ENCODE data around the gene SNX14.
A peak's percentile ranks its signal among the peaks of the same experiment; 100 is the strongest.
"Not testable (repeated sequence)": the region's sequence is repeated elsewhere in the genome, so short reads cannot be mapped to it uniquely, and the experiment has no call there.

SNX14 gene

DNA sequence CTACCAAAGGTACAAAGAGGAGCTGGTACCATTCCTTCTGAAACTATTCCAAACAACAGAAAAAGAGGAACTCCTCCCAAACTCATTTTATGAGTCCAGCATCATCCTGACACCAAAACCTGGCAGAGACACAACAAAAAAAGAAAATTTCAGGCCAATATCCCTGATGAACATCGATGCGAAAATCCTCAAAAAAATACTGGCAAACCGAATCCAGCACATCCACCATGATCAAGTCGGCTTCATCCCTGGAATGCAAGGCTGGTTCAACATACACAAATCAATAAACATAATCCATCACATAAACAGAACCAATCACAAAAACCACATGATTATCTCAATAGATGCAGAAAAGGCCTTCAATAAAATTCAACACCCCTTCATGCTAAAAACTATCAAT is 10.8 kb downstream of the SNX14 start:
- not testable (repeated sequence) for DNase-seq (ENCODE audit: low spot score)

DNA sequence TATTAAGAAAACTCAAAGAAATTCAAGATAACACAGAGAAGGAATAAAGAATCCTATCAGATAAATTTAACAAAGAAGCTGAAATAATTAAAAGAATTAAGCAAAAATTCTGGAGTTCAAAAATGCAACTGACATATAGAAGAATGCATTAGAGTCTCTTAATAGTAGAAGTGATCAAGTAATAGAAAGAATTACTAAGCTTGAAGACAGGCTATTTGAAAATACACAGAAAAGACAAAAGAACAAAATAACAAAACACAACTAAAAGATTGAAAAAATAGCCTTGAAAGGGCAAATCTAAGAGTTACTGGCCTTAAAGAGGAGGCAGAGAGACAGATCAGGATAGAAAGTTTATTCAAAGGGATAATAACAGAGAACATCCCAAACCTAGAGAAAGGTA is 12.1 kb downstream of the SNX14 start:
- no peak for DNase-seq (ENCODE audit: low spot score)

DNA sequence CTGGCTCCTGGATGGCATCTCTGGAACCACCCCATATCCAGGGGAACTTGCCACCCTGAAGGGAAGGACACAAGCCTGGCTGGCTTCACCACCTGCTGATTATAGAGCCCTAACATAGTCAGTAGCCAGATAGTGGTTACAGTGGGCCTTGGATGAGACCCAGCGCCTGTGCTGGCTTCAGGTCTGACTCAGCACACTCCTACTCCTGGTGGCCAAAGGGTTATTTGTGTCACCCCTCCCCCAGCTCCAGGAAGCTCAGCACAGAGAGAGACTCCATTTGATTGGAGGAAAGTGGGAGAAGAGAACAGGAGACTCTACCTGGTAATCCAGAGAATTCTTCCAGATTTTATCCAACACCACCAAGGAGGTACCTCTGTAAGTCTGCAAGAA is 12.8 kb downstream of the SNX14 start:
- DNase-seq (ENCODE audit: low spot score), result peak; percentile 72

DNA sequence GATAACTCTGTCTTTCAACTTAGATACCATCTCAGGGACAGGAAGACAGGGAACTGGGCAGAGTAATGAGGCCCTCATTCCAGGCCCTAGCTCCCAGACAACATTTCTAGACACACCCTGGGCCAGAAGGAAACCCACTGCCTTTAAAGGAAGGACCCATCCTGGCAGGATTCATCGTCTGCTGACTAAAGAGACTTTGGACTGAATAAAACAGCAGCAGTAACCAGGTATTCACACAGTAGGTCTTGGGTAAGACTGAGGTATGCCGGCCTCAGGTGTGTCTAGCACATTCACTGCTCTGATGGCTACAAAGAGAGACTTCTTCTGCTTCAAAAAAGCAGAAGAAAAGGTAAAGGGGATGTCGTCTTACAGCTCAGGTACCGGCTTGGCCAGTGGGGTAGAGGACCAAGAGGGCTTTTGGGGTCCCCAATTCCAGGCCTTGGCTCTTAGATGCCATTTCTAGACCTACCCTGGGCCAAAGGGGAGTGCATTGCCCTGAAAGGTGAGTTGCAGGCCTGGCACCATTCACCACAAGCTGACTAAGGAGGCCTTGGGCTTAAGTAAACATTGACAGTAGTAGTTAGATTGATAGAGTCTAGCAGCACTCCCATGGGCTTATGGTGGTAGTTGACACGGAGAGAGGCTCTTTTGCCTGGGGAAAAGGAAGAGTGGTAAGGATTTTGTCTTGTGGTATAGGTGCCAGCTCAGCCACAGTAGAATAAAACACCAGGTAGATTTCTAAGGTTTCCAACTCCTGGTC is 13.4 kb downstream of the SNX14 start:
- DNase-seq (ENCODE audit: low spot score), result peak; percentile 61

DNA sequence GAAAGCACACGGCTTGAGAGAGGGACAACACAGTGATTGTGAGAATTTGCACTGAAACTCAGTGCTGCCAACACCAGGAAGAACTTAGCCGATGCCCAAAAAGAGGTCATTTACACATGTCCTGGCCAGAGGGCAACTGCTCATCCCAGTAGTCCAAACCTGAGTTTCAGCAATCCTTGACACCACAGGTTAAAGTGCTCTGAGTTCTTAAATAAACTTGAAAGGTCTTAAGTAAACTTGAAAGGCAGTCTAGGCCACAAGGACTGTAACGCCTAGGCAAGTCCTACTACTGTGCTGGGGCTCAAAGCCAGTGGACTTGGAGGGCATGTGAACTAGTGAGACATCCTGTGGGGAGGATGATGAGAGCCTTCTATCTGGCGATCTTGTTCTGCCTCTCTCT is 14.1 kb downstream of the SNX14 start:
- DNase-seq (ENCODE audit: low spot score), result no peak

DNA sequence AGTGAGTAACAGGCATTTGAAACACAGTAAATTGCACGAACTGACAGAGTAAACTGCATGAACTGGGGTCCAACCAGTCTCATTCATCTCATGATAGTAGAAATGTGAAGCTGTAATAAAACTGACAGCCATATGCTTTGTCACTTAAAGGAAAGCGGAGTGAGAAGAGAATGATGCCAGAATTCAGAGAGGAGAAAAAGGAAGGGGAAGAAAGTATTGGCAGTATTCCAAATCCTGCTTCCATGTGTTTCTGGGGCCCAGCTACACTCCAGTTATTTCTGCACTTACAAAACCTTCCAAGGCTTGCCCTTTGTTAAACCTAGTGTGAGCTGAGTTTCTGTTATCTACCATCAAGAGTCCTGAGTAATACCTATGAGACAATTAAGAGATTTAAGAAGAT is 17.2 kb downstream of the SNX14 start:
- DNase-seq (ENCODE audit: low spot score), result no peak

DNA sequence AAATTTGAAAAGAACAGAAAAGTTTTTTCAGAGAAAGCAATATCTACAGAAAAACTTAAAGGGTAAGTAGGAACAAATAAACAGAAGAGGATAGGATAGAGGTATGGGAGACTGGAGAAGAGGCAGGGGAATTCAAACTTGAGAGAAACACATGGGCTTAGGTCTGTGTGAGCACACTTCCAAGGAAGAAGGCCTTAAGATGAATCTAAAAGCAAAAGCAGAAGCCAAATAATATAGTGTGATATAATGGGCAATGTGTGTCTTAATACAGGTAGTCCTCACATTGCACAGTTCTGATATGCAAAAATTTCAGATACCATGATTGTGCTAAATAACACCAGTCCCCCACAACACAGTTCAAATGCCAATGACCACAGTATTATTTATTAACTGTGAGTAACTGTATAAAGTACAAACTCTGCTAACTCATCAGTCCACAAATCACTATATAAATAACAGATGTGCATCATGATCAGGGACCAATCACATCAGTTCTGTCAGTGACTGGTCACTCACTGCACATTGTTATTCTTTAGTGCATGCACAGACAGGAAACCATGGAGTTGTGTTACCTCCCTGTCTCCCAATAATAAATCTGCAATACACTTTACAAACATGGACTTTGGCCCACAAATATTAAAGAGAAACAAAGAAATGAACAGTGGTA is 18.6 kb downstream of the SNX14 start:
- DNase-seq (ENCODE audit: low spot score), result peak; percentile 80

DNA sequence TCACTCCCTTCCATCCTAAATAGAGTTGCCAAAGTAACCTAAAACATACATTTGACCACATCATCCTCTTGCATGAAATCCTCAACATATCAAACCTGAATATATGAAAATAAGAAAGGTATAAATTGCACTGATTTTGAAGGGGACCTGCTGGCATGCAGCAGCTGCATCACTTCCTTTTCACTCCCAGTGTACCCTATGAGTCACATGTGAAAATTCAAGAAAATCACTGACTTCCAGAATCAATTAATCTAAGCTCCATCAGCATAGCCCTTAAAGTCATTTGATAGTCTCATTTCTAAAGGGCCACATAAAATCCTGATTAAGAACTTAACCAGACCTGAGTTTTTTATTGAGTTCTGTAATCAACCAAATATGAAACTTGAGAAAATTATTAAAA is 24.3 kb downstream of the SNX14 start:
- peak; percentile 40 for DNase-seq (ENCODE audit: low spot score)

DNA sequence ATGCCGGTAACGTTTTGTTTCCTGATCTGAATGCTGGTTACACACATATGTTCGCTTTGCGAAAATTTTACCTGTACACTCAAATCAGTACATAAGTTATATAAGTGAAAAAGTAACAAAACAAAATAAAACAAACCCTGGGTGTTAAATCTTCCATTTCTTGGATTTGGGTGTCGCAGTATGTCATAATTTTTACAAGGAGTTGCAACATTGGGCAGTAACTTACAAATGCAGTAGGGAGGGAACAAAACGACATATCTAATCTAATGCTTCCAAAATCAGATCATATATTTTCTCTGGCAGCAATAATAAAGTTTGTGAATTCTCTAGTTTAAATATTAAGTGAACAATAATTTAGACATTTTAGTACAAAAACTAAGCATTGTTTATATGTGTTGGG is 25.2 kb downstream of the SNX14 start:
- no peak for DNase-seq (ENCODE audit: low spot score)

DNA sequence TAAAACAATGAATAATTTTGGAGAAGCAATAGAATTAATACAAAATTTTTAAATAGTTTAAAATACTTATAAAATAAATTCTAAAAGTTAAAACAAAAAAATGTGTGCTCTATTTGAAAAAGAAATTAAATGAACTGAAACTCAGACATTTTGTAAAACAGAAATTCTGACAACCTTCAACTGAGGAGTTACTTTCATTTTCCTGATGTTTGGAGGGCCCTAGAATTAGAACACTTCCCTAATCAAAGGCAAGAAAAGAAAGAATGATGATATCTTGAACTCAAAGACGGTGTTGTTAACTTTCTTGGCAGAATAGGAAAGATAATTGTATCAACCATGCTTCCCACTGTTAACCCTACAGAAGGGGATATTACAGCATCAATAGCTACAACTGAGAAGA is 27.9 kb downstream of the SNX14 start:
- no peak for DNase-seq (ENCODE audit: low spot score)

DNA sequence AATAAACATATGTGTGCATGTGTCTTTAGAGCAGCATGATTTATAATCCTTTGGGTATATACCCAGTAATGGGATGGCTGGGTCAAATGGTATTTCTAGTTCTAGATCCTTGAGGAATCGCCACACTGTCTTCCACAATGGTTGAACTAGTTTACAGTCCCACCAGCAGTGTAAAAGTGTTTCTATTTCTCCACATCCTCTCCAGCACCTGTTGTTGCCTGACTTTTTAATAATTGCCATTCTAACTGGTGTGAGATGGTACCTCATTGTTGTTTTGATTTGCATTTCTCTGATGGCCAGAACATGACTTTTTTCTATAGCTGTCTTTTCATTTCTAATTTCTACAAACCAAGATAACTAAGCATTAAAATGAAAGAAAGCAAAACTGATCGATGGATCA is 29.4 kb downstream of the SNX14 start:
- not testable (repeated sequence) for DNase-seq (ENCODE audit: low spot score)

DNA sequence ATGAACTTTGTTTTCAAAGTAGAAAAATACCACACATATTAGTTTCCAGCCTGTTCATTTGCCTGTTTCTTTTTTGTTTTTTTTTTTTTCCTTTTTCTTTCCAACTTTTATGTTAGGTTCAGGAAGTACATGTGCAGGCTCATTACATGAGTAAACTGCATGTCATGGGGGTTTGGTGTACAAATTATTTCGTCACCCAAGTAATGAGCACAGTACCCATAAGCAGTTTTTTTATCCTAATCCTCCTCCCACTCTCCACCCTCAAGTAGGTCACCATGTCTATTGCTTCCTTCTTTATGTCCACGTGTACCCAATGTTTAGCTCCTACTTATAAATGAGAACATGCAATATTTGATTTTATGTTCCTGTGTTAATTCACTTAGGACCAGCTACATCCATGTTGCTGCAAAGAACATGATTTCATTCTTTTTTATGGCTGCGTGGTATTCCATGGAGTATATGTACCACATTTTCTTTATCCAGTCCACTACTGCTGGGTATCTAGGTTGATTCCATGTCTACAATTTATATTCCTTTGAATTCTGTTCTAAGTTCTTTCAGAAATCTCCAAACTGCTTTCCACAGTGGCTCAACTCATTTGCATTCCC is 31.8 kb downstream of the SNX14 start:
- no peak for DNase-seq (ENCODE audit: low spot score)

DNA sequence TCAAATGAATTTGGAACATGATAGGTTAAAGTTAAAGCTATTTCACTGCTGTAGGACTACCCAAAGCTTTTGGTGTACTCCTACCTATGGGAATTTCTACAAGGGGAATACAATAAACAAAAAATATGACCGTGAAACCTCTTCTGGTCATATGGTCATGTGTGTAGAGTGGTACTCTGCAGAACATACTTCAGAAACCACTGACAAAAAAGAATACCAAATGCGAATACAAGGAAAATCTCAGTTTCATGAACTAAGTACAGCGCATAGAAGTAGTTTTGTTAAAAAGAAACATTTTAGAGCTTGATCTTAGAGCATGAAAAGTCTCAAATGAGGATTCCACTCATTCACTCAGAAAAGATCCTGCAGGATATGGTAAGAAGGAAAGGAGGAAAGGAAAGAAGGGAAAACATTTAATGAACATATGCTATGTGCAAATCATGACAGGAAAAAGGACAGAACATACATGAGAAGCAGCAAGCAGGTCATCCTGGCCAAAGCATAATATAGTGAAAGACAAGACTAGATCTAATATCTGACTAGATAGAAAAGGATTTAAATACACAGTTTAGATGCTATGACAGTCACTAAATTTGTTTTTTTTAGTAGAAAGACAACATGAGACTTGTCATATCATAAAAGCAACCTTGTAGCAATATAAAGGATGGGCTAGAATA is 36.5 kb downstream of the SNX14 start:
- DNase-seq (ENCODE audit: low spot score), result no peak

DNA sequence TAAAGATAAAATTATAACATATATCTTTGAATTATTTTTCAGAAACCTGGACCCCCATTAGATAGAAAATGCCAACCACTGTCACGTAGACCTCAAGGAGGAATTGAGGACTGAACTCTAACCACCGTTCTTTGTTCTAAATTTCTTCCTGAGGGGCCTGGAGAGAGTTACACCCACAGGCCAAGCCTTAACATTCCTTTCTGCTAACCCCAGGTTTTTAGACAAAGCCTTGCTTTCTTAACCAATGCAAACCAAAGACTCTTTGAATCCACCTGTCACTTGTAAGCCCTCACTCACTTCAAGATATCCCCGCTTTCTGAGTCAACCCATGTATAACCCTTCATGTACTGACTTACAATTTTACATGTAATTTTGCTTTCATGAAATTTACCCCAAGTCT is 41.0 kb downstream of the SNX14 start:
- no peak for DNase-seq (ENCODE audit: low spot score)

DNA sequence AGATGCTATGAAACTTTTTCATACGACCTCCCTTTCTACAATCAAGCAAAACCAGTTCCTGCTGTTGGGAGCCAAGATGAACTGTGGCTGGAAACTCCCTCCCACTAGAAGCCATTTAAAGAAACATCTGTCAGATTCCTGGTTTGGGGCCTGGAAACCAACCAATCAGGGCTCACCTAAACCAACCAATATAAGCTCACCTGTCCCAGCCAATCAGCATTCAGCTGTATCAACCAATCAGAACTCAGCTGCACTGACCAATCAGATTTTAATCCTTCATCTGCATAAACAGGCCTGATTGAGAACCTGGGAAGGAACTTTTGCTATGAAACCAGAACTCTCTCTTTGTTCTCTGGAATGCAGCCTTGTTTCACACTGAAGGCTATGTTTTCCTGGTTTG is 42.4 kb downstream of the SNX14 start:
- peak; percentile 2 for DNase-seq (ENCODE audit: low spot score)

DNA sequence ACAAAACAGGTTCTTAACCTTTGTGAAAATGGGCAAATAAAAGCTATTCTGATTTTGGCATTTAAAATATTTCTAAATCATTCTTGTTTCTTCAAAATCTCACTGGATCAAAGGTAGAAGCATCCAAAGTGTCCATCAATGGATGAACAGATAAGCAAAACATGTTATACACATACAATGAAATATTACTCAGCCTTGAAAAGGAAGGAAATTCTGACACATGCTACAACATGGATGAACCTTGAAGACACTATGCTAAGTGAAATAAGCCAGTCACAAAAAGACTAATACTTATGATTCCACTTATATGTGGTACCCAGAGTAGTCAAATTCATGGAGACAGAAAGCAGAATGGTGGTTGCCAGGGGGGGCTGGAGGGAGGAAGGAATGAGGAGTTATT is 45.9 kb downstream of the SNX14 start:
- DNase-seq (ENCODE audit: low spot score), result no peak

DNA sequence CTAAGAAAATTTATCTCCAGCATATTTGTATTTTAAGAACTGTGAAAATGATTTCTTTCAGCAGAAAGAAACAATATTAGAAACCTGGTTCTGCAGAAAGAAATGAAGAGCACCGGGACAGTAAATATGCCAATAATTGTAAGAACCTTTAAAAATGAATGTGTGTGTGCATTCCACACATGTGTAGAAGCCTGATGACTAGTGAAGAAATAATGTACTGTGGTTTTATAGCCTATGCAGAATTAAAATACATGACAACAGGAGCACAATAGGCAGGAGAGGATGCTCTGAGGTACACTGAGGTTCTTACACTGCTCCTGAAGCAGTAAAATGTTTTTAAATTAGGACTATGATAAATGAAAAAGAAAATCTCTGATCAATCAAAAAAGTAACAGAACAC is 48.9 kb downstream of the SNX14 start:
- DNase-seq (ENCODE audit: low spot score), result peak; percentile 9

DNA sequence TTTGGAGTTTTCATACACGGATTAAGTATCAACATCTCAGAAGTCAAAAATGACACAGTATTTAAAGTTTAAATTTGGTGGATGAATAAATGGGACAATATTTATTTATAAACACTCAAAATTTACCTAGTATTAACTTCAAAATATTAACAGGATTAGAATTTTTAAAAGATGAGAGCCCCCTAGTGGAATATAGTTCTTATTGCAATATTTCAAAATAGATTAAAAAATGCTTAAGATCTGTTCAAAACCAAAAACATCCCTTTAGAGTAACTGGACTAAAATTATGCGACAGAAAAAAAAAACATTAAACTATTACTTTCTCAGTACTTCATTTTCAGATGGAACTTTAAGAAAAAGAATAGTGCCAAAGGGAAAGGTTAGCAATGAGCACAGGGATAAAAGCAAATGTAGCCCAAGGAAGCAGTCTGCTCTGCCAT is 56.6 kb downstream of the SNX14 start:
- DNase-seq (ENCODE audit: low spot score), result peak; percentile 17

DNA sequence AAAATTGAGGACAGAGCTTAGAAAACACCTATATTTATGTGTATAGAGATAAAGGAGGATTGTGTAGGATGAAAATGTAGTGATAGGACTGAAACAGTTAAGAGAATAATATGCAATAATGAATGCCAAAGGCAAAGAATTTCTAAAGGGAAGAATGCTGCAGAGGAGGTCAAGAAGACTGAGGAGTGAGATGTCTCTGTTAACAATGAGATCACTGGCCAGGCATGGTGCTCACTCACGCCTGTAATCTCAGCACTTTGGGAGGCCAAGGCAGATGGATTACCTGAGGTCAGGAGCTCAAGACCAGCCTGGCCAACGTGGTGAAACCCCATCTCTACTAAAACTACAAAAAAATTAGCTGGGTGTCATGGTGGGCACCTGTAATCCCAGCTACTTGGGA is 69.4 kb downstream of the SNX14 start:
- not testable (repeated sequence) for DNase-seq (ENCODE audit: low spot score)

DNA sequence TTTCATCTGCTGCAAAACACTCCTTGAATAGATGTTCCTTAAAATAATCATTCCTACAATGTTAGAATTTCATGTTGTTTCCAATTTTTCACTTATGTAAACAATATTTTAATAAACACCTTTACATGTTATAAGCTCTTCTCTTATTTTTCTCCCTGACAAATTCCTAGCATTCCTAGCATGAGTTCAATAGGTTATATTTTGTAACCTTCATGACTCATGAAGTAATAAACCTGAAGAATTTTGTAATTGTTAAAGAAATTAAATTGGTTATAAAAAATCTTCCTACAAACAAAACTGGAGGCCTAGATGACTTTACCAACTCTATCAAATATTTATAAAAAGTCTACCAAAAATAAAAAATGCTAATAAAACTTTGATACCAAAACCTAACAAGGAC is 77.5 kb downstream of the SNX14 start:
- DNase-seq (ENCODE audit: low spot score), result peak; percentile 34

DNA sequence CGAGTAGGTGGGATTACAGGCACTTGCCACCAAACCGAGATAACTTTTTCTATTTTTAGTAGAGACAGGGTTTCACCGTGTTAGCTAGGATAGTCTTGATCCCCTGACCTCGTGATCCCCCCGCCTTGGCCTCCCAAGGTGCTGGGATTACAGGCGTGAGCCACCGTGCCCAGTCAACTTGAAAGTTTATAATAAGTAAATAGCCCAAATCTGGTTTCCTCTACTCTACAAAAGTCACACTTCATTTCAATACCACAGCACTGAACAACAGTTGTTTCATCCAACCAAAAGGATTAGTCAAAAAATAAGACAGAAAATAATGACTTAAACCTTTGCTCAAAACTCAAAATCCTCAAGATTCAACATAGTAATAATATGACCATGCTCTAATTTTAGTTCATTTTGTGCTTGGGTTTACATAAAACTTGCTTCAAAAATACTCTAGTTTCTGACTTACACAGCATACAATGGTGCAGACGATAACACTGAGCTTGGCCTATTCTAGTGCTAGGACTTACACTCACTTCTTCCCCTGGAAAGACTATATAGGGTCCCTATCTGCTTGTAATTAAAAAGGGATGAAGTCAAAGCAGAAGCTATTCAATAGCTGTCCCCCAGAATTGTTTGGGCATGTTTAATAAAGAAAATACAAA is 87.1 kb downstream of the SNX14 start:
- no peak for DNase-seq (ENCODE audit: low spot score)

DNA sequence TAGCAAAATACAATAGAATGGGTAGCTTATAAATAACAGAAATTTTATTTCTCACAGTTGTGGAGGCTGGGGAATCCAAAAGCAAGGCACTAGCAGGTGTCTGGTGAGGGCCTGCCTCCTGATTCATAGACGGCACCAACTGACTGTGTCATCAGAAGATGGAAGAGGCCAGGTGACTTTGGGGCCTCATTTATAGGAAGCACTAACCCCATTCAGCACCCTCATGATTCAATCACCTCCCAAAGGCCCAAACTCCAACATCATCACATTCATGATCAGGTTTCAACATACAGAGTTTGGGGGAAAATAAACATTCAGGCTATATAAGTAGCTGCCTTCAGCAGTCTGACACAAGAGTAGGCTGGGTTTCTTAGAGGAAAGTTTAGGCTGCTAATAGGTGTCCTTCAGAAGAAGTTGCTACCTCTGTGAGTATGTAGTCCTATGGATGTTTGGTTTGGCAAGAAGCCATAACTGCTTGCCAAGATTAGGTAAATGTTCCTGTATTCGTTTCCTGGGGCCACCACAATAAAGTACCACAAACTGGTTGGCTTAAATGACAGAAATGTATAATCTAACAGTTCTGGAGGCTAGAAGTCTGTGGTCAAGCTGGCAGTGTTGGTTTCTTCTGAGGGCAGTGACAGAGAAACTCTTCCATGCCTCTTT is 94.9 kb downstream of the SNX14 start:
- DNase-seq (ENCODE audit: low spot score), result peak; percentile 71

Measured in kidney tubule cell (primary cell).